ENCODE results near the gene KIAA0825. TPM values are rescaled to one million over a fixed set of nuclear protein-coding genes. Genes with fewer than 3 reads are reported as not detected.

KIAA0825 gene
- total and polyA plus RNA-seq, 12 donors = 0.34 to 11.5 (median 3.1) TPM

DNA sequence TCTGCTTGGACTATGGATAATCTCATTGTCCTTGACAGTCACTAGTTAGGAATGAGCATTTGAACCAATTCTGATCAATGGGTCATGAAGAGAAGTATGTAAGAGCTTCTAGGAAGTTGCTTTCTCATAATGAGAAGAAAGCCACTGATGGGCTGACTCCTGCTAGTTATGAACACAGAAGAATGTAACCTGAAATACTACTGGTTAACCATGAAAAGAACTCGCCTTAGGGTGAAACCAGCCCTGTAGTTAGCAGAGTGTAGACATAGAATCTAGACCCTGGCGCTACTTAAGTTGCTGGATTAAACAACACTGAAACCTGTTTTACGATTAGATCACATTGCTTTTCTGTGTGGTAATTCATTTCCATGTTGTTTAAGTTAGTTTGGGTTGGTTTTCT, 26.6 kb upstream of the KIAA0825 start:
- Histone ChIP-seq H3K4me1 (replicated peaks in 1 of 2) (no peaks in the 10 kb centered on the region), H3K27me3 (no peaks in the 10 kb centered on the region), H3K27ac (no peak overlapping the region), H3K36me3 (replicated peaks in 1 of 2) (no peaks in the 10 kb centered on the region), H3K4me3 (no peak overlapping the region), H3K9me3 (replicated peaks in 1 of 3) (peaks cover 0 to 5% (median 0%) of the 10 kb centered on the region in 3 donors)
- 93 to 99% (median 96%) methylated on average over 3 of the region's 3 CpGs for WGBS, 4 donors
- intact Hi-C loops (cut with DNase I) = no loop called here
- DNase-seq = no peak
- TF ChIP-seq POLR2A (IDR thresholded peaks at IDR 0.05) = no peak
- TF ChIP-seq CTCF (IDR thresholded peaks at IDR 0.05) = no peak

DNA sequence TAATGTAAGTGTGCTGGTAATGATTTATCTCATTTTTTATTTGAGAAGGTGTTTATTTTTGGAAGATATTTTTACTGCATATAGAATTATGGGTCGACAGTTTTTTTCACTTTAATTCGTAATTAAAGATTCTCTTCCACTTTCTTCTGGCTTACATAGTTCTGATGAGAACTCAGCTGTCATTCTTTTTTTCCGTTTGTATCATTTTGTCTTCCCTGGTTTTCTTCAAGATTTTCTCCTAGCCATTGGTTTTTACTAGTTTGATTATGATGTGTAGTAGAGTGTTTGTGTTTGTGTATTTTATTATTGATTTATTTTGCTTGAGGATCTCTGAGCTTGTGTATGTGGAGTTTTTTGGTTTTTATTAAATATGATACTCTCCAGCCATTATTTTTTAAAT, 21.8 kb upstream of the KIAA0825 start:
- no peak overlapping the region for H3K4me3 ChIP-seq
- no peak for TF ChIP-seq CTCF (IDR thresholded peaks at IDR 0.05)
- no peak for TF ChIP-seq POLR2A (IDR thresholded peaks at IDR 0.05)
- 96 to 98% (median 97%) methylated on average over 3 of the region's 3 CpGs for WGBS, 4 donors

DNA sequence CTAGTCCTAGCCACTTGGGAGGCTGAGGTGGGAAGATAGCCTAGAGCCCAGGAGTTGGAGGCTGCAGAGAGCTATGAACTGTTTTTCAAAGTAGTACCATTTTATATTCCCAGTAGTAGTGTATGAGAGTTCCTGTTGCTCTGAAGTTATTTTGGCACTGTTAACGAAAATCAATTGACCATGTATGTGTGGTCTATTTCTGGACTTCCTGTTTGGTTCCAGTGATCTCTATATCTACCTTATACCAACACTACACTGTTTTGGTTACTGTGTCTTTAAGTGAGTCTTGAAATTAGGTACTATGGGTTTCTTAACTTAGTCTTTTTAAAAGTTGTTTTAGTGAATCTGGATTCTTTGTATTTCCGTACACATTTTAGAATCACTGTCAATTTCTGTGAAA, 13.6 kb upstream of the KIAA0825 start:
- no peaks in the 10 kb centered on the region for H3K9me3 ChIP-seq (replicated peaks in 1 of 3)
- no peak overlapping the region for H3K4me3 ChIP-seq
- TF ChIP-seq CTCF (IDR thresholded peaks at IDR 0.05) (no peak), POLR2A (IDR thresholded peaks at IDR 0.05) (no peak)
- no peaks in the 10 kb centered on the region for H3K27me3 ChIP-seq
- H3K36me3 ChIP-seq (replicated peaks in 1 of 2) = no peaks in the 10 kb centered on the region
- no peaks in the 10 kb centered on the region for H3K4me1 ChIP-seq (replicated peaks in 1 of 2)
- 75 to 79% (median 77%) methylated on average over 2 of the region's 2 CpGs for WGBS, 4 donors
- H3K27ac ChIP-seq = no peak overlapping the region
- intact Hi-C loops (cut with DNase I) = no loop called here
- DNase-seq = no peak

More for the DNA sequence above, 21.8 kb upstream of the KIAA0825 start:
- intact Hi-C loops (cut with DNase I) = no loop called here
- DNase-seq = no peak
- H3K9me3 ChIP-seq (replicated peaks in 1 of 3) = peaks cover 0 to 11% (median 0%) of the 10 kb centered on the region in 3 donors
- H3K36me3 ChIP-seq (replicated peaks in 1 of 2) = no peaks in the 10 kb centered on the region
- H3K27me3 ChIP-seq = no peaks in the 10 kb centered on the region
- H3K27ac ChIP-seq = no peak overlapping the region
- no peaks in the 10 kb centered on the region for H3K4me1 ChIP-seq (replicated peaks in 1 of 2)

GRCh38 chr5:94627191-94627590, 8.8 kb upstream of the KIAA0825 start:
- H3K27ac ChIP-seq = no peak overlapping the region
- WGBS, 4 donors = 91 to 100% (median 97%) methylated on average over 1 of the region's 1 CpG

More at GRCh38 chr5:94627191-94627590, 8.8 kb upstream of the KIAA0825 start:
- DNase-seq = no peak
- intact Hi-C loops (cut with DNase I) = no loop called here
- Histone ChIP-seq H3K4me1 (replicated peaks in 1 of 2) (no peaks in the 10 kb centered on the region), H3K27me3 (no peaks in the 10 kb centered on the region), H3K4me3 (no peak overlapping the region), H3K9me3 (replicated peaks in 1 of 3) (no peaks in the 10 kb centered on the region), H3K36me3 (replicated peaks in 1 of 2) (no peaks in the 10 kb centered on the region)
- TF ChIP-seq CTCF (IDR thresholded peaks at IDR 0.05) (no peak), POLR2A (IDR thresholded peaks at IDR 0.05) (no peak)

All from adrenal gland (tissue), 12 donors.